GM12878 (cell line): ENCODE data around the gene LIPG. TPM values are rescaled to one million over a fixed set of nuclear protein-coding genes. Genes with fewer than 3 reads are reported as not detected.

Source experiments
- ATAC-seq: fragments of 200-7000 bp; cut with Tn5 transposase; 3 replicates; pipeline ENCODE4 v1.9.1; 2020; ENCODE audit warnings: mild to moderate bottlenecking, moderate library complexity
- BruUV-seq: library from RNA; stranded (reverse); fragments of 400-500 nt; replicated peaks from 2 replicates; lab custom pipeline; 2021; lab: Mats Ljungman, UMichigan
- CTCF ChIA-PET: fragments of 300-600 bp; sonication (Branson Sonifier 250); formaldehyde crosslinking; extraction: SDS; loops from one replicate; lab custom pipeline; 2021; ENCODE audit warnings: inconsistent platforms; lab: Yijun Ruan, JAX
- POLR2A ChIA-PET: fragments of 350-600 bp; formaldehyde crosslinking; extraction: SDS; loops from one replicate; lab custom pipeline; 2021; ENCODE audit warnings: inconsistent platforms; lab: Charles Lee
- RAD21 ChIA-PET: fragments of 300-600 bp; sonication (Branson Sonifier 250); formaldehyde crosslinking; loops from one replicate; lab custom pipeline; 2023; ENCODE audit warnings: antibody characterized with exemption; ENCODE audit not compliant: unreplicated experiment; lab: Charles Lee
- SMC1A ChIA-PET: fragments of 300-600 bp; sonication (Branson Sonifier 250); formaldehyde crosslinking; loops from one replicate; lab custom pipeline; 2023; ENCODE audit not compliant: unreplicated experiment, uncharacterized antibody; lab: Charles Lee
- DNase-seq: peaks from one replicate; pipeline ENCODE4 v3.0.0-alpha.2; 2011; ENCODE audit warnings: low read depth, low spot score
- FAIRE-seq: peaks from 3 replicates; lab custom pipeline; 2011; peaks lifted over from hg19 to GRCh38; lab: Jason Lieb, UNC
- H2AFZ ChIP-seq: 2 replicates; pipeline ENCODE4 v1.6.0; 2011; ENCODE audit warnings: low read depth, low read length, control low read depth; ENCODE audit not compliant: control insufficient read depth
- H3K27ac ChIP-seq: 2 replicates; pipeline ENCODE4 v1.5.1; 2011; ENCODE audit warnings: control low read depth; ENCODE audit not compliant: control insufficient read depth, insufficient read depth
- H3K27me3 ChIP-seq, 2 experiments: replicated peaks in 1 of 2; 2 replicates each; pipeline versions ENCODE4 v1.6.0 to v1.6.1; 2011; ENCODE audit warnings: low read length in 1 of 2; ENCODE audit not compliant: control insufficient read depth in 2 of 2, insufficient read depth in 2 of 2
- H3K36me3 ChIP-seq, 2 experiments: 2 replicates each; pipeline ENCODE4 v1.5.1; 2011; ENCODE audit warnings: low read length in 1 of 2; ENCODE audit not compliant: control insufficient read depth in 2 of 2, insufficient read depth in 2 of 2
- H3K4me1 ChIP-seq: 2 replicates; pipeline ENCODE4 v1.6.1; 2011; ENCODE audit warnings: mild to moderate bottlenecking, low read length, moderate library complexity, mixed read lengths; ENCODE audit not compliant: control insufficient read depth, insufficient read depth
- H3K4me2 ChIP-seq: 2 replicates; pipeline ENCODE4 v1.6.0; 2011; ENCODE audit warnings: control low read depth; ENCODE audit not compliant: control insufficient read depth, insufficient read depth
- H3K4me3 ChIP-seq: fragments of 200-600 bp; sonication (generic); 2 replicates; pipeline ENCODE4 v1.5.1; 2016
- H3K79me2 ChIP-seq: 2 replicates; pipeline ENCODE4 v1.6.0; 2011; ENCODE audit warnings: low read length; ENCODE audit not compliant: control insufficient read depth, insufficient read depth
- H3K9ac ChIP-seq: 2 replicates; pipeline ENCODE4 v1.8.0; 2011; ENCODE audit warnings: low read length, control low read depth, mixed read lengths; ENCODE audit not compliant: control insufficient read depth, insufficient read depth
- H3K9me3 ChIP-seq: replicated peaks from 3 replicates; pipeline ENCODE4 v1.5.1; 2011; ENCODE audit warnings: mild to moderate bottlenecking, low read length; ENCODE audit not compliant: control insufficient read depth, insufficient read depth
- H4K20me1 ChIP-seq: 2 replicates; pipeline ENCODE4 v1.6.0; 2011; ENCODE audit not compliant: control insufficient read depth, insufficient read depth
- ATF7 ChIP-seq: fragments of 450-650 bp; IDR thresholded peaks from 2 replicates; pipeline ENCODE4 v1.6.1; 2016; ENCODE audit warnings: low read depth, mild to moderate bottlenecking
- CBX3 ChIP-seq: fragments of 200-600 bp; sonication (generic); IDR thresholded peaks from 2 replicates; pipeline ENCODE4 v1.6.1; 2016; ENCODE audit warnings: low read depth, borderline replicate concordance
- CTCF ChIP-seq, 3 experiments: IDR thresholded peaks in 2 of 3; conservative IDR thresholded peaks in 1 of 3; 2 replicates each; pipeline ENCODE4 v1.5.1; 2011; ENCODE audit warnings: low read depth in 3 of 3, low read length in 3 of 3, mild to moderate bottlenecking in 3 of 3, control low read depth in 2 of 3, moderate library complexity in 2 of 3, inconsistent platforms in 1 of 3, mixed read lengths in 1 of 3; ENCODE audit not compliant: control insufficient read depth in 2 of 3, insufficient read depth in 1 of 3; ENCODE audit errors: extremely low read depth in 1 of 3
- GABPA ChIP-seq: IDR thresholded peaks from 2 replicates; pipeline ENCODE4 v1.6.1; 2014; ENCODE audit warnings: antibody characterized with exemption, low read depth, mild to moderate bottlenecking, inconsistent platforms
- HCFC1 ChIP-seq: fragments of 150-350 bp; IDR thresholded peaks from 2 replicates; pipeline ENCODE4 v1.6.1; 2014; ENCODE audit warnings: low read length
- MLLT1 ChIP-seq: fragments of 450-650 bp; IDR thresholded peaks from 2 replicates; pipeline ENCODE4 v1.6.1; 2016; ENCODE audit warnings: mild to moderate bottlenecking
- PAX5 ChIP-seq: IDR thresholded peaks from 2 replicates; pipeline ENCODE4 v1.6.1; 2011; ENCODE audit warnings: low read depth, low read length, borderline replicate concordance
- PAX8 ChIP-seq: fragments of 450-650 bp; IDR thresholded peaks from 2 replicates; pipeline ENCODE4 v1.6.1; 2017; ENCODE audit warnings: mild to moderate bottlenecking, moderate library complexity
- PRDM15 ChIP-seq: fragments of 450-650 bp; formaldehyde crosslinking; IDR thresholded peaks from 2 replicates; pipeline ENCODE4 v1.4.0; 2020; ENCODE audit warnings: mild to moderate bottlenecking, moderate library complexity
- RFX5 ChIP-seq: IDR thresholded peaks from 2 replicates; pipeline ENCODE4 v1.6.1; 2011; ENCODE audit warnings: low read depth, low read length, improper control_type of control experiment
- SMAD1 ChIP-seq: fragments of 450-650 bp; IDR thresholded peaks from 2 replicates; pipeline ENCODE4 v1.6.1; 2018; ENCODE audit warnings: mild to moderate bottlenecking, low read depth; ENCODE audit not compliant: partially characterized antibody
- SMARCA5 ChIP-seq: fragments of 450-650 bp; IDR thresholded peaks from 2 replicates; pipeline ENCODE4 v1.6.1; 2017; ENCODE audit warnings: mild to moderate bottlenecking
- TAF1 ChIP-seq: IDR thresholded peaks from 2 replicates; pipeline ENCODE4 v1.6.1; 2011; ENCODE audit warnings: mild to moderate bottlenecking, low read depth, low read length, borderline replicate concordance
- TCF12 ChIP-seq: IDR thresholded peaks from 2 replicates; pipeline ENCODE4 v1.6.1; 2011; ENCODE audit warnings: low read depth, mild to moderate bottlenecking, low read length
- ZNF274 ChIP-seq: IDR thresholded peaks from one replicate; pipeline ENCODE4 v1.8.0; 2011; ENCODE audit not compliant: insufficient read length, insufficient read depth
- WGBS: methylation state at CpG from one replicate; pipeline ENCODE4 v1.1.6; 2016; ENCODE audit warnings: low lambda C conversion rate; ENCODE audit not compliant: insufficient replicate concordance, insufficient coverage; ENCODE audit errors: missing lambda C conversion rate; 5-methylcytosine and 5-hydroxymethylcytosine counted together
- in situ Hi-C: fragments of 300-500 bp; cut with MboI; formaldehyde crosslinking; loops from 9 replicates; pipeline ENCODE4 v1.14.3; 2018; ENCODE audit warnings: mixed read lengths
- intact Hi-C: fragments of 100-400 bp; cut with micrococcal nuclease; formaldehyde crosslinking; loops from one replicate; pipeline ENCODE4 v1.14.2; 2022; ENCODE audit not compliant: unreplicated experiment
- polyA plus RNA-seq, 11 experiments: library from polyadenylated mRNA; depleted of rRNA in 4 of 11; unstranded in 6 of 11; stranded (reverse) in 5 of 11; fragments of >200 nt; fragmentation: Nextera tagmentation in 4 of 11; fragmentation: Illumina TruSeq in 1 of 11; extraction: Ambion mirVana in 4 of 11; extraction: Trizol in 1 of 11; gene quantifications; 1 replicate in 1 of 11; 2 replicates in 10 of 11; pipeline versions ENCODE4 v1.2.1 to v1.2.3, GENCODE V29; 2011 to 2016; ENCODE audit warnings: inconsistent platforms in 2 of 11, missing spikeins in 2 of 11, low read depth in 1 of 11
- total RNA-seq, 4 experiments: library from RNA; depleted of rRNA in 3 of 4; stranded (reverse); fragments of >200 nt in 3 of 4; fragmentation: Illumina TruSeq in 1 of 4; extraction: Trizol in 1 of 4; gene quantifications; 2 replicates each; pipeline versions ENCODE4 v1.2.1 to v1.2.3, GENCODE V29; 2013 to 2021

Gene LIPG
- total and polyA plus RNA-seq, 10 of the 15 experiments (the other 5 are each of a cell fraction or from before 2014, with no cell fraction given), result 0.04 to 0.55 (median 0.18) TPM; not detected in 1

GRCh38 chr18:49591271-49591670 is 29.4 kb downstream of the LIPG start:
- no peak overlapping the region for H3K9ac ChIP-seq
- FAIRE-seq, result no peak
- no TSS peak for BruUV-seq
- in situ Hi-C loops, result no loop called here
- TF ChIP-seq RFX5, result no peak
- TF ChIP-seq CBX3, result no peak
- no peak for TF ChIP-seq GABPA
- TF ChIP-seq PAX5, result no peak
- TF ChIP-seq MLLT1, result no peak
- TF ChIP-seq ATF7, result no peak
- no peak for TF ChIP-seq CTCF (IDR thresholded peaks at IDR 0.05 in 2 of 3, conservative IDR thresholded peaks at IDR 0.05 in 1 of 3; ENCODE audit: control insufficient read depth in 2 of 3, extremely low read depth in 1 of 3, insufficient read depth in 1 of 3, low read depth in 3 of 3, low read length in 3 of 3)
- TF ChIP-seq SMARCA5, result no peak
- TF ChIP-seq ZNF274, result no peak
- TF ChIP-seq TAF1, result no peak
- no peak for TF ChIP-seq HCFC1
- TF ChIP-seq SMAD1, result no peak
- no peak for TF ChIP-seq PRDM15 (CRISPR knock-in tag)
- TF ChIP-seq PAX8, result no peak
- TF ChIP-seq TCF12, result no peak
- TF ChIP-seq, all 136 proteins: peak for 0
- Histone ChIP-seq H3K4me1 (no peaks in the 10 kb centered on the region), H3K27me3 (no peaks in the 10 kb centered on the region; a peak in 1 of 4 replicates), H2AFZ (no peak overlapping the region), H4K20me1 (no peaks in the 10 kb centered on the region), H3K36me3 (no peaks in the 10 kb centered on the region), H3K4me2 (no peak overlapping the region), H3K9me3 (no peaks in the 10 kb centered on the region), H3K79me2 (no peaks in the 10 kb centered on the region), H3K27ac (no peak overlapping the region), H3K4me3 (no peak overlapping the region)
- 16% methylated on average over 3 of the region's 3 CpGs for WGBS
- intact Hi-C loops, result no loop called here
- DNase-seq (no peak), ATAC-seq (no peak)
- CTCF ChIA-PET, result no interaction called here
- RAD21 ChIA-PET, result no interaction called here
- SMC1A ChIA-PET, result no interaction called here
- POLR2A ChIA-PET, result no interaction called here
